Pancreas (tissue), 10 donors: ENCODE data around the gene PPM1M. TPM values are rescaled to one million over a fixed set of nuclear protein-coding genes. Genes with fewer than 3 reads are reported as not detected.
"Not testable (repeated sequence)": the region's sequence is repeated elsewhere in the genome, so short reads cannot be mapped to it uniquely, and the experiment has no call there.

ENCODE experiments used
- ATAC-seq, 4 donors: fragments of 200-7000 bp; cut with Tn5 transposase; one replicate each; pipeline versions ENCODE4 v1.8.0 to v1.9.1; 2020; ENCODE audit warnings: mild to moderate bottlenecking in 4 of 4, moderate library complexity in 4 of 4
- DNase-seq, 6 donors: peaks; one replicate each; pipeline ENCODE4 v3.0.0-alpha.2; 2020
- FAIRE-seq: peaks from 2 replicates; lab custom pipeline; 2012; peaks lifted over from hg19 to GRCh38; lab: Jason Lieb, UNC
- H3K27ac ChIP-seq, 4 donors: fragments of 200-600 bp; sonication (generic); 1 replicate in 3 of 4; 2 replicates in 1 of 4; pipeline versions ENCODE4 v1.5.0 to v1.8.0; 2020
- H3K27me3 ChIP-seq, 4 donors: fragments of 200-600 bp; one replicate each; pipeline ENCODE4 v1.8.0; 2021
- H3K36me3 ChIP-seq, 3 donors: fragments of 200-600 bp; sonication (generic) in 1 of 3; one replicate each; pipeline versions ENCODE4 v1.5.0 to v1.8.0; 2020 to 2021
- H3K4me1 ChIP-seq, 3 donors: fragments of 200-600 bp; one replicate each; pipeline ENCODE4 v1.8.0; 2021
- H3K4me3 ChIP-seq, 4 donors: fragments of 200-600 bp; sonication (generic) in 2 of 4; one replicate each; pipeline versions ENCODE4 v1.5.0 to v1.8.0; 2020 to 2021
- H3K9me3 ChIP-seq, 4 donors: fragments of 200-600 bp; one replicate each; pipeline ENCODE4 v1.8.0; 2021
- WGBS, 2 donors: extraction: QIAGEN DNeasy Blood & Tissue Kit; methylation state at CpG; one replicate each; pipeline ENCODE4 v1.1.7; 2013; 5-methylcytosine and 5-hydroxymethylcytosine counted together
- intact Hi-C, 3 donors: fragments of 100-400 bp; cut with DNase I; formaldehyde crosslinking; loops; one replicate each; pipeline versions ENCODE4 v1.11.1 to v1.14.2; 2022
- polyA plus RNA-seq, 2 donors: library from polyadenylated mRNA; stranded (reverse); fragments of 200-250 nt; gene quantifications; one replicate each; pipeline ENCODE4 v1.2.3, GENCODE V29; 2013
- total RNA-seq, 6 donors: library from RNA; stranded (reverse); fragmentation: NEBNext Ultra II Directional in 4 of 6; extraction: Animal tissue kit (Norgen Biotek cat#: 25700) in 4 of 6; gene quantifications; one replicate each; pipeline versions ENCODE4 v1.2.1 to v1.2.4, GENCODE V29; 2021 to 2023
- TF ChIP-seq, protein P1 (sequence below), 4 donors: fragments of 200-600 bp; sonication (generic) in 3 of 4; IDR thresholded peaks; one replicate each; pipeline versions ENCODE4 v1.5.0 to v1.8.0; 2021; ENCODE audit warnings: antibody characterized with exemption in 4 of 4
- donor health status: healthy with polysubstance abuse.
- donor health status: DM: no; HTN: no; CAD: no; lungs with moderate emphysema.
- donor health status: DM: no; HTN: no; CAD: no.
- donor health status: control.
- donor health status: control.
- donor health status: Bipolar disorder and iron deficiency.
- donor health status: DM: yes; HTN: yes; CAD: no.
- donor health status: DM: no; HTN: no; CAD: no.
- donor health status: DM: no; HTN: no; CAD: no.
- donor health status: DM: yes; HTN: yes; CAD: no.

The PPM1M gene
- total and polyA plus RNA-seq, 8 donors = 4.0 to 15.2 (median 7.7) TPM

DNA sequence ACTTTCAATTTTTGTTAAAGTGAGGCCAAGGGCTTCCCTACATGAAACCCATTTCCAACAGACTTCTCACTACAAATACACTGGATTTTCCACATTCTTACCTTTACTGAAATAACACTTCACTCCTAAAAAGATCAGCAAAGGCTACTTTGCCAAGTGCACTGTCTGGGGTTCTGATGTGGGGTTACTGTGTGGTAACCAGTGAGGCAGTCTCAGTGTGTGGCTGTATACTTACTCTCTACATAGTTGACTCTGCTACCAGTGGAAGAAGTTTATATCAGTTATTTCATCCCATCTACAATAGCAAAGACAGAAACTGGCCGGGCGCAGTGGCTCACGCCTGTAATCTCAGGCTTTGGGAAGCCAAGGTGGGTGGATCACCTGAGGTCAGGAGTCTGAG lies 27.3 kb downstream of the PPM1M start:
- Histone ChIP-seq H3K27me3 (no peaks in the 10 kb centered on the region), H3K36me3 (peaks cover 0 to 16% (median 12%) of the 10 kb centered on the region in 3 donors), H3K4me1 (peaks cover 12 to 57% (median 21%) of the 10 kb centered on the region in 3 donors), H3K27ac (no peak overlapping the region), H3K9me3 (no peaks in the 10 kb centered on the region), H3K4me3 (no peak overlapping the region)
- no peak for DNase-seq
- no peak for FAIRE-seq
- TF ChIP-seq, protein P1, sequence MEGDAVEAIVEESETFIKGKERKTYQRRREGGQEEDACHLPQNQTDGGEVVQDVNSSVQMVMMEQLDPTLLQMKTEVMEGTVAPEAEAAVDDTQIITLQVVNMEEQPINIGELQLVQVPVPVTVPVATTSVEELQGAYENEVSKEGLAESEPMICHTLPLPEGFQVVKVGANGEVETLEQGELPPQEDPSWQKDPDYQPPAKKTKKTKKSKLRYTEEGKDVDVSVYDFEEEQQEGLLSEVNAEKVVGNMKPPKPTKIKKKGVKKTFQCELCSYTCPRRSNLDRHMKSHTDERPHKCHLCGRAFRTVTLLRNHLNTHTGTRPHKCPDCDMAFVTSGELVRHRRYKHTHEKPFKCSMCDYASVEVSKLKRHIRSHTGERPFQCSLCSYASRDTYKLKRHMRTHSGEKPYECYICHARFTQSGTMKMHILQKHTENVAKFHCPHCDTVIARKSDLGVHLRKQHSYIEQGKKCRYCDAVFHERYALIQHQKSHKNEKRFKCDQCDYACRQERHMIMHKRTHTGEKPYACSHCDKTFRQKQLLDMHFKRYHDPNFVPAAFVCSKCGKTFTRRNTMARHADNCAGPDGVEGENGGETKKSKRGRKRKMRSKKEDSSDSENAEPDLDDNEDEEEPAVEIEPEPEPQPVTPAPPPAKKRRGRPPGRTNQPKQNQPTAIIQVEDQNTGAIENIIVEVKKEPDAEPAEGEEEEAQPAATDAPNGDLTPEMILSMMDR (IDR thresholded peaks at IDR 0.05) = no peak
- intact Hi-C loops = loop anchor here in 1 of 3 donors (10.0 kb wide), 1 partner anchor 48 kb away; the partner anchor contains the start of gene TLR9
- WGBS, 2 donors = 51 to 69% methylated on average over 3 of the region's 3 CpGs
- ATAC-seq = no peak

DNA sequence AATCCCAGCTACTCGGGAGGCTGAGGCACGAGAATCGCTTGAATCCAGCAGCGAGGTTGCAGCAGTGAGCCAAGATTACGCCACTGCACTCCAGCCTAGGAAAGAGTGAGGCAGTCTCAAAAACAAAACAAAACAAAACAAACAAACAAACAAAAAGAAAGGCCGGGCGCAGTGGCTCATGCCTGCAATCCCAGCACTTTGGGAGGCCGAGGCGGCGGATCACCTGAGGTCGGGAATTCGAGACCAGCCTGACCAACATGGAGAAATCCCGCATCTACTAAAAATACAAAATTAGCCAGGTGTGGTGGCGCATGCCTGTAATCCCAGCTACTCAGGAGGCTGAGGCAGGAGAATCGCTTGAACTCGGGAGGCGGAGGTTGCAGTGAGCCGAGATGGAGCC lies 29.2 kb downstream of the PPM1M start:
- H3K27ac ChIP-seq, H3K9me3 ChIP-seq, ATAC-seq, H3K36me3 ChIP-seq, FAIRE-seq, DNase-seq, H3K4me3 ChIP-seq, H3K27me3 ChIP-seq: not testable (repeated sequence)
- intact Hi-C loops = loop anchor here in 1 of 3 donors (10.0 kb wide), 1 partner anchor 50 kb away; the partner anchor contains the start of gene TLR9
- peaks cover 12 to 63% (median 18%) of the 10 kb centered on the region in 3 donors for H3K4me1 ChIP-seq
- 96% methylated on average over 18 of the region's 18 CpGs for WGBS, 2 donors

DNA sequence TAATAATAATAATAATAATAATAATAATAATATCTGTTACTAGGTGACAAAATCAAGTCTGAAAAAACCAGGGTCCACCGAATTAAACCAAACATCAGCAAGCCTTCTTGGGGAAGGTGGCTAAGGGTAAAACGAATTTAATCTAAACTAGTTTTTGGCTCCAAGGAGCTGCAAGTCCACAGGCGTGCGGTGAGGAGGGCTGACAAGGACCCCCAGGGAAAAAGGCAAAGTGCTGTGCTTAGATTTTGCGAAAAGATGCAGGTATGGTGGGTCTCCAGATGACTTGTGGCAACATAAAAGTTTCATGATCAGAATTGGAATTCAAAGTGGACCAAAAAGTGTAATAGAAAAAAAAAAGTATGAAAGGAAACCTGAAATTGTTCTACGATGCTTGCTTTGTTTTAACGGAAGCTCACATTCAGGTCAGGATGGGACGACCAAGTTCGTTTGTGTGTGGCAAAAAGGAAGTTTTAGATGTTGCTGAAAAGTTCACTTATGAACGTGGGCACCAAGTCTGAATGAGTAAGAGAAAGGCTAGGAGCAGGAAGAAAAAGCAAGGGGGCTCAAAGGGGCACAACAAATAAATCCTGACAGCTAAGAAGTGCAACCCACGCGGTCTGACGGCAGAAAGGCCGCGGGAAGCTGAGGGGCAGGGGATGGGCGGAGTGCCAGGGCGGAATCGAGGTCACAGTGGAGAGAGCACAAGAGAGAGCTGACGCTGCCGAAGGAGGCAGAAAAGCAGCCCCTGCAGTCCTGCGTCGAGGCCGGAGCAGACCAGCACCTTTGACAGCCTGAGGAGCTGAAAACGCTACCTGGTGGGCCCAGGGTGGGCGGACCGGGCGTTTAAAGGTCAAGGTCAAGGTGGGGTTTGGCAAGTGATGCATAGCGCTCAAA lies 31.8 kb downstream of the PPM1M start:
- H3K27me3 ChIP-seq = no peaks in the 10 kb centered on the region
- ATAC-seq (peak; percentile 44 to 63 (median 56)), DNase-seq (peak; percentile 78 to 91 (median 85)), FAIRE-seq (no peak)
- intact Hi-C loops = loop anchor here in 1 of 3 donors (10.0 kb wide), 1 partner anchor 53 kb away; the partner anchor contains the start of gene TLR9
- peak overlapping the region; percentile 84 to 90 (median 88) for H3K4me3 ChIP-seq
- H3K4me1 ChIP-seq = peaks cover 7 to 43% (median 8%) of the 10 kb centered on the region in 3 donors
- 1% methylated on average over 28 of the region's 28 CpGs for WGBS, 2 donors
- no peaks in the 10 kb centered on the region for H3K36me3 ChIP-seq
- no peaks in the 10 kb centered on the region for H3K9me3 ChIP-seq
- H3K27ac ChIP-seq = peak overlapping the region; percentile 87 to 97 (median 92)
- TF ChIP-seq, protein P1 (IDR thresholded peaks at IDR 0.05) = no peak

DNA sequence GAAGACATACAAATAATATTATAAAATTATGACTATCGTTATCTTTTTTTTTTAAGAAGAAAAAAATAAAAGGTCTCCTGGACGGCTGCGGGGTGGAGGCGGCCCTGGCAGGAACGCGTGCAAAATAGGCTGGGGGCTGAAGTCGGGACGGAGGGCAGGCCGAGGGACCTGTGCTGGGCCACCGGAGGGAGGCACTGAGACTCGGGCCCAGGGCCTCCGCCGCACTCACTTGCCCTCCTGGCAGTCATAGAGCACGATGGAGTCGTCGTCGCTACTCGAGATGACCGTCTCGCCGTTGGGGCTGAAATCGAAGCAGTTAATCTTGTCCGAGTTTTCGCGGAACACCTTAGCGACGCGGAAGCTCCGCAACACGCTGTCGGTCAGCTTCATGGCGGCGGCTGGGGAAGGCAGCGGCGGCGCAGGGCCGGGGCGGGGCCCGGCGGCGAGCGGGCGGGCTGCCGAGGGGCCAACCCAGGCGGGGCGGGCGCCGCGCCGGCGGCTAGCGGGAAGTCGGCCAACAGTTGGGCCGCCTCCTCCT lies 32.5 kb downstream of the PPM1M start:
- no peak for FAIRE-seq
- peak in 2 of 6 donors; percentile 68 to 85 for DNase-seq
- peak; percentile 78 to 86 (median 82) for ATAC-seq

More for the DNA sequence above, 32.5 kb downstream of the PPM1M start:
- intact Hi-C loops = loop anchor here in 1 of 3 donors (10.0 kb wide), 1 partner anchor 53 kb away; the partner anchor contains the start of gene TLR9
- no peaks in the 10 kb centered on the region for H3K36me3 ChIP-seq
- no peaks in the 10 kb centered on the region for H3K9me3 ChIP-seq
- TF ChIP-seq, protein P1 (IDR thresholded peaks at IDR 0.05) = peak in 2 of 4 donors; percentile 7 to 17
- 0 to 1% methylated on average over 45 to 54 of the region's 54 CpGs for WGBS, 2 donors
- H3K4me1 ChIP-seq = peaks cover 7 to 36% (median 8%) of the 10 kb centered on the region in 3 donors
- peak overlapping the region; percentile 84 to 90 (median 88) for H3K4me3 ChIP-seq
- no peaks in the 10 kb centered on the region for H3K27me3 ChIP-seq
- H3K27ac ChIP-seq = peak overlapping the region; percentile 87 to 97 (median 92)
